ENCODE measurements around the gene KMT2D. TPM values are rescaled to one million over a fixed set of nuclear protein-coding genes. Genes with fewer than 3 reads are reported as not detected.

KMT2D gene
- total and polyA plus RNA-seq, 10 of the 15 experiments (the other 5 are each of a cell fraction or from before 2014, with no cell fraction given): 0.51 to 71.5 (median 10.4) TPM

GRCh38 chr12:49104822-49105221, 44.2 kb upstream of the KMT2D start:
- POLR2A ChIA-PET: interaction anchor here (1.1 to 1.9 kb wide), 3 partner anchors 25 to 32 kb away, joined by 4 to 7 read pairs (median 5); partner anchors contain the start of gene TUBA1B
- CTCF ChIA-PET: interaction anchor here (0.7 to 10.9 kb wide), 7 partner anchors 9 to 41 kb away, joined by 3 to 118 read pairs (median 5); partner anchors contain the start of gene DHH
- ATAC-seq (no peak), FAIRE-seq (no peak), DNase-seq (ENCODE audit: low read depth, low spot score) (no peak)
- TF ChIP-seq POLR2AphosphoS2 (IDR thresholded peaks at IDR 0.05; ENCODE audit: low read depth, low read length): no peak
- Histone ChIP-seq H3K9ac (ENCODE audit: control insufficient read depth, insufficient read depth, low read length) (no peak overlapping the region), H3K4me1 (ENCODE audit: control insufficient read depth, insufficient read depth, low read length) (peaks cover 13% of the 10 kb centered on the region), H3K9me3 (replicated peaks; ENCODE audit: control insufficient read depth, insufficient read depth, low read length) (no peaks in the 10 kb centered on the region), H3K36me3 (ENCODE audit: control insufficient read depth in 2 of 2, insufficient read depth in 2 of 2, low read length in 1 of 2) (peaks cover 4 to 17% of the 10 kb centered on the region in 2 experiments), H3K27me3 (replicated peaks in 1 of 2; ENCODE audit: control insufficient read depth in 2 of 2, insufficient read depth in 2 of 2, low read length in 1 of 2) (no peaks in the 10 kb centered on the region), H4K20me1 (ENCODE audit: control insufficient read depth, insufficient read depth) (no peaks in the 10 kb centered on the region), H3K4me3 (no peak overlapping the region), H2AFZ (ENCODE audit: control insufficient read depth, low read depth, low read length) (no peak overlapping the region), H3K4me2 (ENCODE audit: control insufficient read depth, insufficient read depth) (no peak overlapping the region), H3K27ac (ENCODE audit: control insufficient read depth, insufficient read depth) (no peak overlapping the region), H3K79me2 (ENCODE audit: control insufficient read depth, insufficient read depth, low read length) (peaks cover 5% of the 10 kb centered on the region)
- RAD21 ChIA-PET (ENCODE audit: unreplicated experiment): no interaction called here
- no TSS peak for BruUV-seq (replicated peaks)
- WGBS (ENCODE audit: insufficient coverage, insufficient replicate concordance, low lambda C conversion rate, missing lambda C conversion rate): 21% methylated on average over 3 of the region's 3 CpGs
- intact Hi-C loops (cut with micrococcal nuclease; ENCODE audit: unreplicated experiment): no loop called here
- SMC1A ChIA-PET (ENCODE audit: uncharacterized antibody, unreplicated experiment): interaction anchor here (0.6 to 1.0 kb wide), 3 partner anchors 18 to 432 kb away, joined by 3 read pairs; no protein-coding TSS in a partner anchor
- in situ Hi-C loops (cut with MboI): no loop called here

DNA sequence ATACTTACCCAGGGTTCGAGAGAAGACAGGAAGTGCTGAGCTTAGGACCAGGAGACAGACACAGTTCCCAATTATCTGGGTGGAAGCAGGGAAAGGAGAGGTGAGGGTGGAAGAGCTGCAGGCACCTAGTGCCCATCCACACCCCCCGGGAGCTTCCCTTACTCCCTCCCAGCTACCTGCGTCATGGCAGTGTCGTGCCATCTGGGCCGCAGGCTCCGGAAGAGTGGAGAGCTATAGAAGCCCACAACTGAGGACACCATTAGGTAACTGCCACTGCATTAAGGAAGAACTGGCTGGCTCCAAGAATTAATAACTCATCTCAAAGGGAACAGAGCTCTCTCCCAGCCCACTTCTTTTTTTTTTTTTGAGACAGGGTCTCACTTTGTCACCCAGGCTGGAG, 39.8 kb upstream of the KMT2D start:
- no peak overlapping the region for H3K27ac ChIP-seq (ENCODE audit: control insufficient read depth, insufficient read depth)
- ChIA-PET CTCF (interaction anchor here (0.9 to 12.2 kb wide), 11 partner anchors 8 to 176 kb away, joined by 3 to 244 read pairs (median 11); partner anchors contain the start of genes LMBR1L, RHEBL1 and TUBA1B), SMC1A (ENCODE audit: uncharacterized antibody, unreplicated experiment) (interaction anchor here (1.0 to 3.8 kb wide), 7 partner anchors 10 to 135 kb away, joined by 3 to 20 read pairs (median 5); partner anchors contain the start of genes LMBR1L and RHEBL1), RAD21 (ENCODE audit: unreplicated experiment) (interaction anchor here (0.6 to 5.3 kb wide), 6 partner anchors 13 to 135 kb away, joined by 3 to 31 read pairs (median 6); partner anchors contain the start of gene RHEBL1), POLR2A (interaction anchor here (0.8 to 2.0 kb wide), 3 partner anchors 11 to 101 kb away, joined by 3 to 7 read pairs (median 4); partner anchors contain the start of genes DDN and LMBR1L)
- no peaks in the 10 kb centered on the region for H3K27me3 ChIP-seq (replicated peaks in 1 of 2; ENCODE audit: control insufficient read depth in 2 of 2, insufficient read depth in 2 of 2, low read length in 1 of 2)
- H4K20me1 ChIP-seq (ENCODE audit: control insufficient read depth, insufficient read depth): no peaks in the 10 kb centered on the region
- no peaks in the 10 kb centered on the region for H3K9me3 ChIP-seq (replicated peaks; ENCODE audit: control insufficient read depth, insufficient read depth, low read length)
- H2AFZ ChIP-seq (ENCODE audit: control insufficient read depth, low read depth, low read length): no peak overlapping the region
- TF ChIP-seq, protein P1, sequence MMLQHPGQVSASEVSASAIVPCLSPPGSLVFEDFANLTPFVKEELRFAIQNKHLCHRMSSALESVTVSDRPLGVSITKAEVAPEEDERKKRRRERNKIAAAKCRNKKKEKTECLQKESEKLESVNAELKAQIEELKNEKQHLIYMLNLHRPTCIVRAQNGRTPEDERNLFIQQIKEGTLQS (IDR thresholded peaks at IDR 0.05; ENCODE audit: borderline replicate concordance, extremely low read depth, low read depth, low read length): no peak
- TF ChIP-seq MTA2 (IDR thresholded peaks at IDR 0.05; ENCODE audit: low read depth) (no peak), BACH1 (IDR thresholded peaks at IDR 0.05; ENCODE audit: borderline replicate concordance) (no peak), NFYB (IDR thresholded peaks at IDR 0.05; ENCODE audit: insufficient read depth, low read depth, low read length) (no peak), CBX3 (IDR thresholded peaks at IDR 0.05; ENCODE audit: borderline replicate concordance, low read depth) (no peak), MEF2B (IDR thresholded peaks at IDR 0.05; ENCODE audit: partially characterized antibody, poor library complexity, severe bottlenecking) (no peak), SMAD1 (IDR thresholded peaks at IDR 0.05; ENCODE audit: low read depth, partially characterized antibody) (no peak)
- no peaks in the 10 kb centered on the region for H3K79me2 ChIP-seq (ENCODE audit: control insufficient read depth, insufficient read depth, low read length)
- 79% methylated on average over 6 of the region's 6 CpGs for WGBS (ENCODE audit: insufficient coverage, insufficient replicate concordance, low lambda C conversion rate, missing lambda C conversion rate)
- H3K4me1 ChIP-seq (ENCODE audit: control insufficient read depth, insufficient read depth, low read length): peaks cover 2% of the 10 kb centered on the region
- H3K4me3 ChIP-seq: no peak overlapping the region
- in situ Hi-C loops (cut with MboI): no loop called here
- BruUV-seq (replicated peaks): no TSS peak
- H3K9ac ChIP-seq (ENCODE audit: control insufficient read depth, insufficient read depth, low read length): no peak overlapping the region
- FAIRE-seq: no peak
- ATAC-seq: no peak
- no peak overlapping the region for H3K4me2 ChIP-seq (ENCODE audit: control insufficient read depth, insufficient read depth)
- DNase-seq (ENCODE audit: low read depth, low spot score): no peak
- intact Hi-C loops (cut with micrococcal nuclease; ENCODE audit: unreplicated experiment): no loop called here
- peaks cover 7 to 14% of the 10 kb centered on the region in 2 experiments for H3K36me3 ChIP-seq (ENCODE audit: control insufficient read depth in 2 of 2, insufficient read depth in 2 of 2, low read length in 1 of 2)

Measured in GM12878 (cell line).